ENCODE data around the gene PSAPL1. TPM values are rescaled to one million over a fixed set of nuclear protein-coding genes. Genes with fewer than 3 reads are reported as not detected.

PSAPL1 gene
- polyA plus RNA-seq, 1 donor from 2014 or later: not detected

- no peaks in the 10 kb centered on the region for H3K79me2 ChIP-seq (replicated peaks; ENCODE audit: insufficient read depth, low read length)
- H3K4me3 ChIP-seq (ENCODE audit: low read length): no peak overlapping the region
- no peak for TF ChIP-seq EP300 (conservative IDR thresholded peaks at IDR 0.05; ENCODE audit: poor library complexity, severe bottlenecking)
- no peak for TF ChIP-seq MXI1 (conservative IDR thresholded peaks at IDR 0.05; ENCODE audit: poor library complexity, severe bottlenecking)
- no peak for TF ChIP-seq RAD21 (conservative IDR thresholded peaks at IDR 0.05)
- TF ChIP-seq EZH2 (IDR thresholded peaks at IDR 0.05; ENCODE audit: borderline replicate concordance, insufficient read depth, low read length, poor library complexity, severe bottlenecking): no peak
- TF ChIP-seq, protein P1, sequence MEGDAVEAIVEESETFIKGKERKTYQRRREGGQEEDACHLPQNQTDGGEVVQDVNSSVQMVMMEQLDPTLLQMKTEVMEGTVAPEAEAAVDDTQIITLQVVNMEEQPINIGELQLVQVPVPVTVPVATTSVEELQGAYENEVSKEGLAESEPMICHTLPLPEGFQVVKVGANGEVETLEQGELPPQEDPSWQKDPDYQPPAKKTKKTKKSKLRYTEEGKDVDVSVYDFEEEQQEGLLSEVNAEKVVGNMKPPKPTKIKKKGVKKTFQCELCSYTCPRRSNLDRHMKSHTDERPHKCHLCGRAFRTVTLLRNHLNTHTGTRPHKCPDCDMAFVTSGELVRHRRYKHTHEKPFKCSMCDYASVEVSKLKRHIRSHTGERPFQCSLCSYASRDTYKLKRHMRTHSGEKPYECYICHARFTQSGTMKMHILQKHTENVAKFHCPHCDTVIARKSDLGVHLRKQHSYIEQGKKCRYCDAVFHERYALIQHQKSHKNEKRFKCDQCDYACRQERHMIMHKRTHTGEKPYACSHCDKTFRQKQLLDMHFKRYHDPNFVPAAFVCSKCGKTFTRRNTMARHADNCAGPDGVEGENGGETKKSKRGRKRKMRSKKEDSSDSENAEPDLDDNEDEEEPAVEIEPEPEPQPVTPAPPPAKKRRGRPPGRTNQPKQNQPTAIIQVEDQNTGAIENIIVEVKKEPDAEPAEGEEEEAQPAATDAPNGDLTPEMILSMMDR (IDR thresholded peaks at IDR 0.05; ENCODE audit: poor library complexity, severe bottlenecking): no peak
- no peak for TF ChIP-seq SMC3 (conservative IDR thresholded peaks at IDR 0.05; ENCODE audit: poor library complexity)
- no peak for TF ChIP-seq REST (IDR thresholded peaks at IDR 0.05; ENCODE audit: borderline replicate concordance)
- H3K9me2 ChIP-seq (ENCODE audit: insufficient read depth, low read length): no peaks in the 10 kb centered on the region
- no peak overlapping the region for H3K9ac ChIP-seq (ENCODE audit: low read length)
- no peak overlapping the region for H3K4me2 ChIP-seq (ENCODE audit: low read length)
- H3F3A ChIP-seq (ENCODE audit: insufficient read depth, low read length, poor library complexity, severe bottlenecking): no peaks in the 10 kb centered on the region
- no peaks in the 10 kb centered on the region for H3K9me3 ChIP-seq (ENCODE audit: low read length)
- H3K27ac ChIP-seq (ENCODE audit: low read length): no peak overlapping the region
- no peaks in the 10 kb centered on the region for H3K36me3 ChIP-seq (ENCODE audit: insufficient read depth, low read length)
- no peaks in the 10 kb centered on the region for H3K27me3 ChIP-seq (ENCODE audit: insufficient read depth, low read depth, low read length)
- H4K20me1 ChIP-seq (ENCODE audit: insufficient read depth): no peaks in the 10 kb centered on the region
- no peak overlapping the region for H2AFZ ChIP-seq (ENCODE audit: low read depth, low read length)
Measured at GRCh38 chr4:7381890-7382633, 52.7 kb downstream of the PSAPL1 start.

DNA sequence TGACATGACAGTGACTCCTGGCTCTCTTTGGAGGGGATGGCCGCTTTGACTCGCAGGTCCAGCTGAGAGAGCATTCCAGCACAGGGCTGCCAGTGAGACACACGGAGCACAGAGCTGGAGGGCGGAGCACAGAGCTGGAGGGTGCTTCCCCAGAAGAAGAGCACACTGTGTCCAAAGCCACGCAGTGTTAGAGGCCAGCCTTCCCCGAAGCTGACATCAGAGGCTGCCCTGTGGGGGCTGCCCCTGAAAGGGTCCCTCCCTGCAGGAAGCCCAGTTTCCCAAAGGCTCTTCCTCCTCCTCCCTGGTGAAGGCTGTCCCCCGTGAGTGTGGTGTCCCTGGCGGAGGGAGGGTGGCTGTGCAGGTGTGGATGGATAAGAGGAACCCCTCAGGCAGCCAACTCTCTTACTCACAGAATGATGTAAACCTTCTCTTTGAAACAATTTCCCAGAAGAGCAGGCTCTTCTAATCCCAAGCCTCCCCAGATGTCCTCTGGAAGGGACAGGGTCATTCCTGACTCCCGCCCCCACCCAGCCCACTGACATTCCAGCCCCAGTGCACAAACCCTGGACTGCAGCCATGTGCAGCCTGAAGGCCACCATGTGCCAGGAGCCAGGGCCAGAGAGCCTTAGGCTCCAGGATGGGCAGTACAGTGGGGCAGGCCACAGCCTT is 53.4 kb downstream of the PSAPL1 start:
- Histone ChIP-seq H3K36me3 (ENCODE audit: insufficient read depth, low read length) (no peaks in the 10 kb centered on the region), H3K9ac (ENCODE audit: low read length) (no peak overlapping the region), H3K9me3 (ENCODE audit: low read length) (no peaks in the 10 kb centered on the region), H3F3A (ENCODE audit: insufficient read depth, low read length, poor library complexity, severe bottlenecking) (no peaks in the 10 kb centered on the region), H3K4me2 (ENCODE audit: low read length) (no peak overlapping the region), H3K79me2 (replicated peaks; ENCODE audit: insufficient read depth, low read length) (no peaks in the 10 kb centered on the region), H3K9me2 (ENCODE audit: insufficient read depth, low read length) (no peaks in the 10 kb centered on the region), H3K27me3 (ENCODE audit: insufficient read depth, low read depth, low read length) (no peaks in the 10 kb centered on the region), H4K20me1 (ENCODE audit: insufficient read depth) (no peaks in the 10 kb centered on the region), H2AFZ (ENCODE audit: low read depth, low read length) (no peak overlapping the region), H3K4me3 (ENCODE audit: low read length) (no peak overlapping the region), H3K27ac (ENCODE audit: low read length) (no peak overlapping the region)
- TF ChIP-seq RAD21 (conservative IDR thresholded peaks at IDR 0.05) (no peak), SMC3 (conservative IDR thresholded peaks at IDR 0.05; ENCODE audit: poor library complexity) (no peak), MXI1 (conservative IDR thresholded peaks at IDR 0.05; ENCODE audit: poor library complexity, severe bottlenecking) (no peak), EP300 (conservative IDR thresholded peaks at IDR 0.05; ENCODE audit: poor library complexity, severe bottlenecking) (no peak), EZH2 (IDR thresholded peaks at IDR 0.05; ENCODE audit: borderline replicate concordance, insufficient read depth, low read length, poor library complexity, severe bottlenecking) (no peak), TAF1 (IDR thresholded peaks at IDR 0.05; ENCODE audit: low read depth) (no peak)
- TF ChIP-seq, protein P1 (IDR thresholded peaks at IDR 0.05; ENCODE audit: poor library complexity, severe bottlenecking): no peak
